Loucy (cell line): ENCODE data around the gene ARSA.

ENCODE experiments used
- EZH2phosphoT487 ChIP-seq: fragments of 200-600 bp; IDR thresholded peaks from 2 replicates; pipeline ENCODE4 v1.6.1; 2018; ENCODE audit warnings: antibody characterized with exemption, mild to moderate bottlenecking, moderate library complexity, borderline replicate concordance
- TF ChIP-seq, protein P1 (sequence below): fragments of 200-600 bp; sonication (generic); conservative IDR thresholded peaks from 2 replicates; pipeline ENCODE4 v1.5.1; 2014; ENCODE audit warnings: mild to moderate bottlenecking, antibody characterized with exemption, low read length

DNA sequence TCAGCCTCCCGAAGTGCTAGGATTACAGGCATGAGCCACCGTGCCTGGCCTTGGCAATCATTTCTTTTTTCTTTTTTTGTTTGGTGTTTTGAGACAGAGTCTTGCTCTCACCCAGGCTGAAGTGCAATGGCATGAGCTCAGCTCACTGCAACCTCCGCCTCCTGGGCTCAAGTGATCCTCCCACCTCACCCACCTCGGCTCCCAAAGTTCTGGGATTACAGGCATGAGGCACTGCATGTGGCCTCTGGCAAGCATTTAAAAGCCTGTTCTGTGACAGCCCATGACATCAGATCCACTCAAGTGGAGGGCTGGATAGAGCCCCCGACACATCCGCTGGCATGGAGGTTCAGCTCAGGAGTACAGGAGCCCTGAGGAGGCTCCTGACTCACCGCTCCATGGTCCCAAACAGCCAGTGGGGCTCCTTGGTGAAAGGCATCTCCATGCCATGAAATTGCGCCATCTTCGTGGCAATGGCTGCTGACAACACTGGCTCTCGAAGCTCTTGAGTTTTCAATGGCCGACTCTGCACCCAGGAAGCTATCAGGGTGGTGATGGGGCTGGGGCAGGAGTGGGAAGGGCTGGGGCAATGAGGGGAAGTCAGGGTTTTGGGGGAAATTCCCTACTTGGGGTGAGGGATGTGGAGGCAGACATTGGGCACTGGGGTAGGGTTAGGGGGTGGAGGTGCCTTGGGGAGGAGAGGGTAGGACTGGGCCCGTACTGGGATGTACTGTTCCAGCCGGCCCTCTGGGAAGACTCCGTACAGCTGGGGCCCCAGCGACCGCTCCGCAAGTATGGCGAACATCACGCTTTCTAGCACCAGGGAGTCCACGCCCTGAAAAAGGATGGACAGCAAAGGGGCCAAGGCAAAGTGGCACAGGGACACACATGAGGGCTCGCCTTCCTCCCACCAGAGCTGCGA, 46.7 kb downstream of the ARSA start:
- TF ChIP-seq, protein P1, sequence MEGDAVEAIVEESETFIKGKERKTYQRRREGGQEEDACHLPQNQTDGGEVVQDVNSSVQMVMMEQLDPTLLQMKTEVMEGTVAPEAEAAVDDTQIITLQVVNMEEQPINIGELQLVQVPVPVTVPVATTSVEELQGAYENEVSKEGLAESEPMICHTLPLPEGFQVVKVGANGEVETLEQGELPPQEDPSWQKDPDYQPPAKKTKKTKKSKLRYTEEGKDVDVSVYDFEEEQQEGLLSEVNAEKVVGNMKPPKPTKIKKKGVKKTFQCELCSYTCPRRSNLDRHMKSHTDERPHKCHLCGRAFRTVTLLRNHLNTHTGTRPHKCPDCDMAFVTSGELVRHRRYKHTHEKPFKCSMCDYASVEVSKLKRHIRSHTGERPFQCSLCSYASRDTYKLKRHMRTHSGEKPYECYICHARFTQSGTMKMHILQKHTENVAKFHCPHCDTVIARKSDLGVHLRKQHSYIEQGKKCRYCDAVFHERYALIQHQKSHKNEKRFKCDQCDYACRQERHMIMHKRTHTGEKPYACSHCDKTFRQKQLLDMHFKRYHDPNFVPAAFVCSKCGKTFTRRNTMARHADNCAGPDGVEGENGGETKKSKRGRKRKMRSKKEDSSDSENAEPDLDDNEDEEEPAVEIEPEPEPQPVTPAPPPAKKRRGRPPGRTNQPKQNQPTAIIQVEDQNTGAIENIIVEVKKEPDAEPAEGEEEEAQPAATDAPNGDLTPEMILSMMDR: no peak
- no peak for TF ChIP-seq EZH2phosphoT487
